ENCODE data around the gene RIMKLA. TPM values are rescaled to one million over a fixed set of nuclear protein-coding genes. Genes with fewer than 3 reads are reported as not detected.

RIMKLA gene
- total and polyA plus RNA-seq, 10 of the 15 experiments (the other 5 are each of a cell fraction or from before 2014, with no cell fraction given), result 0.01 to 0.52 (median 0.08) TPM

DNA sequence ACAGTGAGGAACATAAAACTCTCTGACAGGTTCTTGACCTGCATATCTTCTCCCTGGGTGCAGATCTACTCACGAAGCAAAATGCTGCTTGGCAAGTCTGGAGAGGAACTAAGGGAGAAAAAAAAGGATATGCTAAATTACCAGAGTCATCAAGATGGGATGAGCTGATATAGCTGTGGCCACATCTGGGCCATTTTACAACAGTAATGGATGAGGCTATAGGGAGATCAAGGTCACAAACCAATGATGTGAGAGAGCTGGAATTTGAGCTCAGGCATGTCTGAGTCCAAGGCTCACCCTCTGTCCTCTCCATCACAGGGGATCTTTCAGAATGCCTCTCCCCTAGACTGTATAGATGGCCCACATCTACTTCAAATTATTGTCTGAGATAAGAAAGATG lies 49.0 kb downstream of the RIMKLA start (continued):
- TF ChIP-seq, protein P1, sequence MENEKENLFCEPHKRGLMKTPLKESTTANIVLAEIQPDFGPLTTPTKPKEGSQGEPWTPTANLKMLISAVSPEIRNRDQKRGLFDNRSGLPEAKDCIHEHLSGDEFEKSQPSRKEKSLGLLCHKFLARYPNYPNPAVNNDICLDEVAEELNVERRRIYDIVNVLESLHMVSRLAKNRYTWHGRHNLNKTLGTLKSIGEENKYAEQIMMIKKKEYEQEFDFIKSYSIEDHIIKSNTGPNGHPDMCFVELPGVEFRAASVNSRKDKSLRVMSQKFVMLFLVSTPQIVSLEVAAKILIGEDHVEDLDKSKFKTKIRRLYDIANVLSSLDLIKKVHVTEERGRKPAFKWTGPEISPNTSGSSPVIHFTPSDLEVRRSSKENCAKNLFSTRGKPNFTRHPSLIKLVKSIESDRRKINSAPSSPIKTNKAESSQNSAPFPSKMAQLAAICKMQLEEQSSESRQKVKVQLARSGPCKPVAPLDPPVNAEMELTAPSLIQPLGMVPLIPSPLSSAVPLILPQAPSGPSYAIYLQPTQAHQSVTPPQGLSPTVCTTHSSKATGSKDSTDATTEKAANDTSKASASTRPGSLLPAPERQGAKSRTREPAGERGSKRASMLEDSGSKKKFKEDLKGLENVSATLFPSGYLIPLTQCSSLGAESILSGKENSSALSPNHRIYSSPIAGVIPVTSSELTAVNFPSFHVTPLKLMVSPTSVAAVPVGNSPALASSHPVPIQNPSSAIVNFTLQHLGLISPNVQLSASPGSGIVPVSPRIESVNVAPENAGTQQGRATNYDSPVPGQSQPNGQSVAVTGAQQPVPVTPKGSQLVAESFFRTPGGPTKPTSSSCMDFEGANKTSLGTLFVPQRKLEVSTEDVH (IDR thresholded peaks at IDR 0.05; ENCODE audit: low read depth, partially characterized antibody), result no peak
- TF ChIP-seq, protein P2, sequence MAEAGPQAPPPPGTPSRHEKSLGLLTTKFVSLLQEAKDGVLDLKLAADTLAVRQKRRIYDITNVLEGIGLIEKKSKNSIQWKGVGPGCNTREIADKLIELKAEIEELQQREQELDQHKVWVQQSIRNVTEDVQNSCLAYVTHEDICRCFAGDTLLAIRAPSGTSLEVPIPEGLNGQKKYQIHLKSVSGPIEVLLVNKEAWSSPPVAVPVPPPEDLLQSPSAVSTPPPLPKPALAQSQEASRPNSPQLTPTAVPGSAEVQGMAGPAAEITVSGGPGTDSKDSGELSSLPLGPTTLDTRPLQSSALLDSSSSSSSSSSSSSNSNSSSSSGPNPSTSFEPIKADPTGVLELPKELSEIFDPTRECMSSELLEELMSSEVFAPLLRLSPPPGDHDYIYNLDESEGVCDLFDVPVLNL (IDR thresholded peaks at IDR 0.05; ENCODE audit: low read depth, low read length), result no peak

DNA sequence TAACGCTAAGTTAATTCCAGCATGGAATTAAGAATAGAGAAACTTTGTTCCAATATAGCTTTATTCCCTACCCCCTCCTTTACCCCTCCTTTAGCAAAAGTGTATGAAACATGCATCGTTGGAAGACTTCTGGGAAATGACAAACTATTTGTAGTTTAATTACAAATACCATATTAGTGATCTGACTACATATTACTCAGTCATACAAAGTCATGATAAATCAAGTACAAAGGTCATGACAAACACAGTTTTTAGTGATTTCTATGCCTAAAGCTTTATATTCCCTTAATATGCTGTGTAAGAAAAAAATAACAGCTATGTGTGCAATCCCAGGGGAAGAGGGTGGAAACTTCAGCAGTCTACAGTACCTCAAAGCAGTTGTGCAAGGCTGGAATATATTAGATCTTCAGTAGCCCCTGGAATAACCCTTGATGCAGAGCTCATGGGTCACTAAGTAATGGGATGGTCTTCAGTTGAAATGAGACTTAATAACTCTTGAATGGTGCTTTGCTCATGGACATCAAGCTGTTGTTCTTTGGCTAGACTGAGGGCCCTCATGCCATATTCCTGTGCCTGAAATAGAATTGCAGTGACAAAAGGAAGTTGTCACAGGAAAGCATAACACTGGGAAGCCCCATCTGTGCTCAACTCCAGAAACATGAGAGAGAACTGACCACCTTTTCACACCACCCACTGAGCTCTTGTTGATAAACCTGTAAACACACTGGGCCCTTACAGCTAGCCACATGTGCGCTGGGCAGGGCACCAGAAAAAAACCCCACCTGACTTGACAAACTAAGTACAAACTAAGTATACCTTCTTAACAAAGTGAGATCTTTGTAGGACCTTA lies 49.9 kb downstream of the RIMKLA start:
- ChIA-PET CTCF (interaction anchor here (0.6 to 0.9 kb wide), 4 partner anchors 24 to 260 kb away, joined by 3 read pairs; no protein-coding TSS in a partner anchor), RAD21 (ENCODE audit: unreplicated experiment) (interaction anchor here (0.7 kb wide), 1 partner anchor 75 kb away, joined by 3 read pairs; no protein-coding TSS in a partner anchor), POLR2A (interaction anchor here (1.0 kb wide), 1 partner anchor 14 kb away, joined by 3 read pairs; no protein-coding TSS in a partner anchor), SMC1A (ENCODE audit: uncharacterized antibody, unreplicated experiment) (interaction anchor here (0.8 to 1.2 kb wide), 4 partner anchors 9 to 73 kb away, joined by 3 to 4 read pairs (median 3); no protein-coding TSS in a partner anchor)
- Histone ChIP-seq H3K9ac (ENCODE audit: control insufficient read depth, insufficient read depth, low read length) (no peak overlapping the region), H3K4me3 (no peak overlapping the region), H3K4me2 (ENCODE audit: control insufficient read depth, insufficient read depth) (no peak overlapping the region), H3K79me2 (ENCODE audit: control insufficient read depth, insufficient read depth, low read length) (no peaks in the 10 kb centered on the region), H3K27me3 (replicated peaks in 1 of 2; ENCODE audit: control insufficient read depth in 2 of 2, insufficient read depth in 2 of 2, low read length in 1 of 2) (no peaks in the 10 kb centered on the region), H3K36me3 (ENCODE audit: control insufficient read depth in 2 of 2, insufficient read depth in 2 of 2, low read length in 1 of 2) (no peaks in the 10 kb centered on the region), H3K9me3 (replicated peaks; ENCODE audit: control insufficient read depth, insufficient read depth, low read length) (no peaks in the 10 kb centered on the region), H3K27ac (ENCODE audit: control insufficient read depth, insufficient read depth) (no peak overlapping the region), H4K20me1 (ENCODE audit: control insufficient read depth, insufficient read depth) (peaks cover 3% of the 10 kb centered on the region; the same call in 1 of the 2 replicates), H3K4me1 (ENCODE audit: control insufficient read depth, insufficient read depth, low read length) (no peaks in the 10 kb centered on the region), H2AFZ (ENCODE audit: control insufficient read depth, low read depth, low read length) (no peak overlapping the region)
- in situ Hi-C loops (cut with MboI) (no loop called here), intact Hi-C loops (cut with micrococcal nuclease; ENCODE audit: unreplicated experiment) (no loop called here)
- peak; percentile 57 for ATAC-seq
- no peak for DNase-seq (ENCODE audit: low read depth, low spot score)
- FAIRE-seq, result no peak
- BruUV-seq (replicated peaks), result no TSS peak
- WGBS (ENCODE audit: insufficient coverage, insufficient replicate concordance, low lambda C conversion rate, missing lambda C conversion rate), result 13% methylated on average over 3 of the region's 3 CpGs
- TF ChIP-seq TARDBP (IDR thresholded peaks at IDR 0.05; ENCODE audit: borderline replicate concordance) (no peak), FOXM1 (IDR thresholded peaks at IDR 0.05; ENCODE audit: low read depth, low read length) (no peak), BCL11A (IDR thresholded peaks at IDR 0.05; ENCODE audit: low read depth, low read length) (no peak), PAX5 (IDR thresholded peaks at IDR 0.05; ENCODE audit: borderline replicate concordance, low read depth, low read length) (no peak), EED (IDR thresholded peaks at IDR 0.05; ENCODE audit: low read depth) (no peak), CREM (IDR thresholded peaks at IDR 0.05; ENCODE audit: low read depth) (no peak), EZH2 (IDR thresholded peaks at IDR 0.05; ENCODE audit: borderline replicate concordance, control insufficient read depth, low read depth, low read length) (no peak), SREBF2 (IDR thresholded peaks at IDR 0.05; ENCODE audit: low read length) (no peak), SPI1 (IDR thresholded peaks at IDR 0.05; ENCODE audit: borderline replicate concordance, insufficient read depth, low read depth, low read length) (no peak), NFIC (IDR thresholded peaks at IDR 0.05; ENCODE audit: low read depth, low read length) (no peak), SREBF1 (IDR thresholded peaks at IDR 0.05; ENCODE audit: low read length) (no peak), RUNX3 (IDR thresholded peaks at IDR 0.05; ENCODE audit: low read length) (peak; percentile 15; the same call in 1 of the 2 replicates)

All from GM12878 (cell line).